HL-60/S4 treated with retinoic acid at 250 ng/mL for 4 days and 3 days (cell line): ENCODE results near the gene LGI4.

Source experiments
- in situ Hi-C: fragments of 300-500 bp; cut with MboI; formaldehyde crosslinking; loops from 2 replicates; pipeline ENCODE4 v1.7.0; 2022; ENCODE audit warnings: low sequenced_read_pairs

Gene LGI4

GRCh38 chr19:35125270-35125717, 9.6 kb downstream of the LGI4 start:
- in situ Hi-C loops, result loop anchor here (10.0 kb wide), 1 partner anchor 150 kb away; no protein-coding TSS in a partner anchor

DNA sequence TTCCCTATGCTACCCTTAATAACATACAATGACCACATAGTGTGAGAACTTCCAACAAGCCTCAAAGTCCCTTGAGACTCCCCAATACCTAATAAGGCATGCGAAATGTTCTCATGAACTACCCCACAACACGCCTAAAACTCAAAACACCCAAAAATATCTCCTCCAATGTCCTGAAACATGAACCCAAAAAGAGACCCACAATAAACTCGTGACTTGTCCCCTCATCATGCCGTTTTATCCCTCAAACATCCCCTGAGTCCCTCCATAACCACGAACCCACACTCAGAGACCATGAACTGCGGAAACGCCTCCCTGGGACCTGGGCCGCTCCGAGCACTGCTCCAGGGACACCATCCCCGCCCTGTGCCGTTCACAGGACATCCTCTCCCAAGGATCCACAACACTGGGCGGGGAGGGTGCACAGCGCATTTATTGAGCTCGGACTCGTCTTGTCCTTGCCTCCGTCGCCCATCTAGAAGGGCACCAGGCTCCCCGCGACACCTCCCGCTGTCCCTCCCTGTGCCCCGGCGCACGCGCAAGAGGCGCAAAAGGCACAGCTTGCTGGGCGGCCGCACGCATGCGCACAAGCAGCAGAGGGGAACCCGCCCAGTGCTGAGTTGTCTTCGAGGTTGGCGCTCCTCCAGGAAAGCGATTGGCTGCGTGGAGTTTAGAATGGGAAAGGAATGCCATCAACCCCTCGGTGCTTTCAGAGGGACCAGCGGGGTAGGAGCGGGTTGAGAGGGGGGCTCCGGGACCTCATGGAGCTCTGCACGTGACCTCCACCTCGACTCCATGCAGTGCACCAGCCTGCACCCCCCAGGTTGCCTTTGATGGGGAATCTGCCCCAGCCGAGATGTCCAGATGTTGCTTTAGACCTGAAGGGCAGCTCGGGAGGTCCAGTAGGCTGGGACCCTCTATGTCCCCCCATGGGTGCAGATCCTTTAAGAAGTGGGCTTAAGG, 10.5 kb downstream of the LGI4 start:
- in situ Hi-C loops, result loop anchor here (10.0 kb wide), 1 partner anchor 150 kb away; no protein-coding TSS in a partner anchor

- in situ Hi-C loops, result loop anchor here (10.0 kb wide), 1 partner anchor 149 kb away; no protein-coding TSS in a partner anchor
These were observed 11.3 kb downstream of the LGI4 start for GRCh38 chr19:35123573-35123972.

GRCh38 chr19:35122687-35123551, 11.9 kb downstream of the LGI4 start:
- in situ Hi-C loops, result loop anchor here (10.0 kb wide), 1 partner anchor 148 kb away; no protein-coding TSS in a partner anchor

DNA sequence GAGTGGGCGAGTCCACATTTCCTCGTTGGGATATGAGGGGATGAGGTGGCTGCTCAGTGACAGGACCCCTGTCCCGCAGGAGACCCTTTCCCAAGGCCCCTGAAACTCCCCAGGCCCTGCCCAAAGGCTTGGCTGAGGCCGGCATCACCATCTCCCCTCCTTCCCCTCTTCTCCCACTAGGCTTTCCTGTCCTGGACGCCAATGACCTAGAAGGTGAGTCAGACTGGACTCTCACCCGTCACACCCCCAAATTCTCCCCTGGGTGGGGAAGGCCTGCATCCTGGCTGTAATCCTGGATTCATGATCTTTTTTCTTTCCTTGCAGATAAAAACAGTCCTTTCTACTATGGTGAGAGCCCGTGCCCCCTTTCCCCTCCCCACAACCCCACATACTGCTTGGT, 14.0 kb downstream of the LGI4 start:
- in situ Hi-C loops, result loop anchor here (10.0 kb wide), 1 partner anchor 146 kb away; no protein-coding TSS in a partner anchor

- in situ Hi-C loops, result loop anchor here (10.0 kb wide), 1 partner anchor 146 kb away; no protein-coding TSS in a partner anchor
These were observed 14.4 kb downstream of the LGI4 start for GRCh38 chr19:35120492-35120891.

DNA sequence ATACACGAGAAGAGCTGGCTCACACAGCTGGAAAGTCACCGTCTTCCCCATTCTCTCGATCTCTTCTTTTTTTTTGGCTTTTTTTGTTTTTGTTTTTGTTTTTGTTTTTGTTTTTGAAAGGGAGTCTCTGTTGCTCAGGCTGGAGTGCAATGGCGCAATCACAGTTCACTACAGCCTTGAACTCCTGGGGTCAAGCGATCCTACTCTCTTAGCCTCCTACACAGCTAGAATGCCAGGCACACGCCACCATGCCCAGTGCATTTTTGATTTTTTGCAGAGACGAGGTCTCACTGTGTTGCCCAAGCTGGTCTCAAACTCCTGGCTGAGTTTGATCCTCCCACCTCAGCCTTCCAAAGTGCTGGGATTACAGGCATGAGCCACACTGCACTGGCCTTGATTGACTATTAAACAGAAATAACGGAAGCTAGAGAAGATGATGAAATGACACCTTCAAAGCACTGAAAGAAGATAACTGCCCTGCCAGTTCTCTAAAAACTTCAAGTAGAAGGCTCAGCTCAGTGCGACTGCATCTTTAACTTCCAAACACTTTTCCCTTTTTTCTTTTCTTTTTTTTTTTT, 15.2 kb downstream of the LGI4 start:
- in situ Hi-C loops, result loop anchor here (10.0 kb wide), 1 partner anchor 145 kb away; no protein-coding TSS in a partner anchor

DNA sequence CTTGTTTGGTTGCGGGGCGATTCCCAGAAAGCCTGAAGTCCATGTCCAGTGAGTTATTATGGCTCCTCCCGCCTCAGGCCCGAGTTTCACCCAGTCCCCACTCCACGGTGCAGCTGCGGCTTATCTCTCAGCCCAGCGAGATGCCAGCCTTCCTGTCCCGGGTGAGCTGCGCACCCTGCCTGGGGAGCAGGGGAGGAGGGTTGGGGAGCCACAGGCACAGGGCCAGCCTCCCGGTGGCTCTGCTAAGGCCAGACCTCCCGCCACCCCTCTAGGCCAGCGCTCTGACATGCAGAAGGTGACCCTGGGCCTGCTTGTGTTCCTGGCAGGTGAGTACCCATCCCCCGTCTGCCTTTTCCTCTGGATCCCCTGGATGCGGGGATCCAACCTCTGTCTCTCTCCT, 15.8 kb downstream of the LGI4 start:
- in situ Hi-C loops, result no loop called here

- in situ Hi-C loops, result no loop called here
These were observed 16.4 kb downstream of the LGI4 start for GRCh38 chr19:35118268-35119020.

DNA sequence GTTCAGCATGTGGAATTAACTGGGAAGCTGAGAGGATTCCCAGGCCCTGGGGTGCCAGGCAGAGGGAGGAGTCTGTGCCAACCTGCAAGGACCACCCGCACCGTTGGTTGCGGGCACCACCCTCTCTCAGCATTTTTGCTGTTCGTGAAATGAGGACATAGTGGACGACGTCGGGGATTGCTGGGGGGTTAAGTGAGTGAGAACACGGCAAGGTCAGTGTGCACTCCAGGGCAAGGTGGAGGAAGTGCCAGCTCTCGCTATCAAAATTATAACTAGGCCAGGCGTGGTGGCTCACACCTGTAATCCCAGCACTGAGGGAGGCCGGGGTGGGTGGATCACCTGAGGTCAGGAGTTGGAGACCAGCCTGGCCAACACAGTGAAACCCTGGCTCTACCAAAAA, 17.1 kb downstream of the LGI4 start:
- in situ Hi-C loops, result no loop called here

GRCh38 chr19:35117116-35117515, 17.7 kb downstream of the LGI4 start:
- in situ Hi-C loops, result no loop called here

DNA sequence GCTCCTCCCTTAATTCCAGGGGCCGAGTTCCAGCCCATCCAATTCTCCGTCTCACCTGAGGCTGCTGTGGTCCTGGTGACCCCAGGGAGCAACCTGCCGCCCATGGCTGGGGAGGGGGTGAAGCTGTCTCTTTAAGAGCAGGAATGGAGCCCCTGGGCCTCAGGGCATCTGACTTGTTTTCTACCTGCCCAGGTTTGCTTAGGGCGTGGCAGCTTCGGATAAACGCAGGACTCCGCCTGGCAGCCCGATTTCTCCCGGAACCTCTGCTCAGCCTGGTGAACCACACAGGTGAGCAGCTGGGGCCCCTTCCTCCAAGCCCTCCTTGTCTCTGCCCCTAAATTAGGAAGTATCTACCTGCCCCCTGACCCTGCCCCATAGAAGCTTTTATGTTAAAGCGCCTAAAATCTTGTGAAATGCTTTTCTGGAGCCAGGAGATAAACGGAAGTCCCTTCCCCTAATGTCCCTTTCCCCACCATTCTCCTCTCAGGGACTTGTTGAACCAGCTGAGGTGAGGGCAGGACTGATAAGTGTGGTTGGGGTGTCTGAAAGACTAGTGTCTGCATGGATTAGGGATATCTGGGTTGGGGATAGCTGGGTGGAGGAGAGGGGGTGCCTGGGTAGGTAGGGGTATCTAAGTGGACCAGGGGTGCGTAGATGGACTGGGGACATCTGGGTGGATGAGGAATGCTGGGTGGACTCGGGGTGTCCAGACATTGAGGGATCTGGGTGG, 18.6 kb downstream of the LGI4 start:
- in situ Hi-C loops, result no loop called here

- in situ Hi-C loops, result no loop called here
These were observed 19.5 kb downstream of the LGI4 start, which contains the start of gene FXYD3 for GRCh38 chr19:35115177-35115951. Gene FXYD3, plus strand, starts transcription at chr19:35115823. Its CDS starts 3,554 bp downstream, at chr19:35119377.

GRCh38 chr19:35114353-35115176, 20.3 kb downstream of the LGI4 start:
- in situ Hi-C loops, result no loop called here

GRCh38 chr19:35112995-35113688, 21.7 kb downstream of the LGI4 start:
- in situ Hi-C loops, result no loop called here

DNA sequence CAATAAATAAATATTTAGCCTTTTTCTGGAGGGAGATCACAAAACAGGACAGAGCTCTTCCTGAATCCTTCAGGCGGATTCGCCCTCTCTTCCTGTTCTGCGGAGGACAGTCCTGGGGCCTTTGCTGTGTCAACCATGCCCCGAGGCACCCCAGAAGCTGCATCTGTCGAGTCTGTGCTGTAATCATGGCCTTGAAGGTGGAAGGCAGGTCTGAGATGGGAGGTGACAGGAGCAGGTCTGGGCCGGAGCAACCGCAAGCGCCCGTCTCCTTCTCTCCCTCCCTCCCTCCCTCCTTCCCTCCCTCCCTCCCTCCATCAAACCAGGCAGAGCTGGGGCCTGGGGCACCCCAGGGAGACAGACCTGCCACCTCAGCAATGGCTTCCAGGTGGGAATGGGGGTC, 23.9 kb downstream of the LGI4 start:
- in situ Hi-C loops, result no loop called here
